Stimulated activated CD8-positive, alpha-beta memory T cell treated with anti-CD3 and anti-CD28 coated beads, Interleukin-12 subunit alpha, Interleukin-12 subunit beta, amount 100 ng/mL, for 4 hours (primary cell): ENCODE results near the gene PCDHGC4.

ENCODE experiments used
- DNase-seq: peaks from one replicate; pipeline ENCODE4 v3.0.0-alpha.2; 2020; ENCODE audit warnings: low read depth

The PCDHGC4 gene

DNA sequence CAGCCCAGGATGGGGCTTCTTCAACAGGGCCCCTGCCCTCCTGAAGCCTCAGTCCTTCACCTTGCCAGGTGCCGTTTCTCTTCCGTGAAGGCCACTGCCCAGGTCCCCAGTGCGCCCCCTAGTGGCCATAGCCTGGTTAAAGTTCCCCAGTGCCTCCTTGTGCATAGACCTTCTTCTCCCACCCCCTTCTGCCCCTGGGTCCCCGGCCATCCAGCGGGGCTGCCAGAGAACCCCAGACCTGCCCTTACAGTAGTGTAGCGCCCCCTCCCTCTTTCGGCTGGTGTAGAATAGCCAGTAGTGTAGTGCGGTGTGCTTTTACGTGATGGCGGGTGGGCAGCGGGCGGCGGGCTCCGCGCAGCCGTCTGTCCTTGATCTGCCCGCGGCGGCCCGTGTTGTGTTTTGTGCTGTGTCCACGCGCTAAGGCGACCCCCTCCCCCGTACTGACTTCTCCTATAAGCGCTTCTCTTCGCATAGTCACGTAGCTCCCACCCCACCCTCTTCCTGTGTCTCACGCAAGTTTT lies 27.6 kb downstream of the PCDHGC4 start:
- peak; percentile 55 for DNase-seq

DNA sequence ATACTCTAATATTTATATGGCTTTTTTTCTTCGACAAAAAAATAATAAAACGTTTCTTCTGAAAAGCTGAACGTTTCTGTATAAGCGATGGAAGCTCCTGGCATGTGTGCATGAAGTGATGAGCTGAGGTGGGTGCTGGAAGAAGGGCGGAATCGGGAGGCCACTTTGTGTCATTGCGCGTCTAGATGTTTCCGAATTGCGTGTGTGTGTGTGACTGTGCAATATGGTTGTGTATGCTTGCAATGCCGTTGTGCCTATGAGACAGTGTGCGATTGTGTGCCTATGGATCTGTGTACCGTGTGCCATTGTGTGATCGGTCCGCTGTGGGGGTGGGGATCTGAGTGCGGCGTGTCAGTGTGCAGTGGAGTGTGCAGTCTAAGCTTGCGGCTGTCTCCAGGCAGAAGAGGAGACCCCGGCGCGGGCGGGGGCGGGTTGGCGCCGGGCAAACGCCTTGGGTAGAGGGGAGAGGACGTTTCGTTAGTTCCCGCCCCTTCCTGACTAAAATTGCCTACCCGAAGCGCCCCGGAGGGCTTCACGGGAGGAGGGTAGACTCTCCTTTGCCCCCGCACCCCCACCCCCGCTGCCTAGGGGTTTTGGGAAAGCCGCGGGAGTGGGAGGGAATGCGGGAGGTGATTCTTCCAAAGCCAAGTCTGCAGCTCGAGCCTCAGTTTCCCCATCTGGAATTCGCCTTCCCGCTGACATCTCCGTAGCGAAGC lies 28.2 kb downstream of the PCDHGC4 start:
- DNase-seq: no peak

DNA sequence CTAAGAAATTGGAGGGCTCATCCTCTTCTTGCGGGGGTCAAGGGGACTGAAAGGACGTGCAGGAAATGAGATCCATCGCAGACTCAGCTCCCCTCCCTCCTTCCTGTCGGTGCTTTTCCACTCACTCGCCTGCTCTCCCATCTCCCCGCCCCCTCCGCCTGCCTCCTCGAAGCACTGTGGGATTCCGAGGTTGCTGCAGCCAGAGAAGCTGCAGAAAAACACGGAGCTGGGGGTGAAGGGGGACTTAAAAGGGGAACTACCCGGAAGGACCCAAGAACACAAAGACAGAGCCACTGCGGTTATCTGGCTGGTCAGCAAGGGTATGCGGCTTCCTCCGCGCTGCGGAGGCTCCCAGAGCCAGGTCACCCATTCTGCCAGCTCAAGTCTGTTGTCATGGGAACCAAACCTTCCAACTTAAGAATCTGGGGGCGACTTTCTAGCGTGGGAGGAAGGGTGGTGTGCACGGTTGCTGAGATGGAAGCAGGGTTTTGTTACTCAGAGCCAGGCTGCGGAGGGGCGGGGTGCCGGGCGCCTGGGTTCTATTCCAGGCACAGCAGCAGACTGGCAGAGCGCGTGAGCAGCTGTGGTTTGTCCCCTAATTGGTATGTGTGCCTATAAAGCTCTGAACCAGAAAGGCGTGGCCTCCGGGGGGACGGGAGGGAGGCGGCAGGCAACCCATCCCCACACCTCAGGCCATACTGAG lies 28.9 kb downstream of the PCDHGC4 start:
- peak; percentile 58 for DNase-seq

DNA sequence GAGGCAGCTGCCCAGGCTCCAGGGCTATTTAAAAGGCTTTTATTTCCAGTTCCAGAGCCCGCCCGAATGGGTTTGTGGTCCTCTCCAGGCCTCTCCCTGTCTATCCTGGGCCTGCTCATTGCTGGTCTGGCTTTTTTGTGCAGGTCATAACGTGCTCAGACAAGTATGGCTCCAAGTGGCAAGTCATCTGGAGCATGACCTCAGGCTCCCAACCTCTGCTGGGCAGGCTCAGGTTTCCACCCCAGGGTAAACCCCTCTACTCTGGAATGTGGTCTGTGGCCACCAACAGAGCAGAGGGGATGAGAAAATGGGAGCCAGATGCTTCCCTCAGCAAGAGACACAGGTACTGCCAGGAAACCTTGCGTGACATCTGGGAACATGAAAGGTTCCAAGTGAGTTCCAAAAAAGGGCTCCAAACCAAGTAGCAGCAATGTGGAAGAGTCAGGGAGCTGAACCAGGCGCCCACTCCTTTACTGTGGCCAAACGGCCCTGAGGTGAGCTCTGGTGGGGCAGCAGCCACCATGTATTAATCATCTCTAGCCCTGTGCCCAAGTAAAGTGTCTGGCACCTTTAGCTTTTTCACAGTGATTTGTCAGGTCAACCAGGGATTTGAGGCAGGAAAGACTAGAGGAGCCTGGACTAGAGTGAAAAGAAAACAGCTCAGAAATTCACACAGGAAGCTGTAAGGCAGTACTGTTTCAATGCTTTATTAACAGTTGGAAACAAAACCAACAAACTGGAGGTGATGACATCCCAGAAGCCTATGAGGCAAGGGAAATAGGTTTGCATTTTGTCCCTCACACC lies 29.7 kb downstream of the PCDHGC4 start:
- DNase-seq: no peak

DNA sequence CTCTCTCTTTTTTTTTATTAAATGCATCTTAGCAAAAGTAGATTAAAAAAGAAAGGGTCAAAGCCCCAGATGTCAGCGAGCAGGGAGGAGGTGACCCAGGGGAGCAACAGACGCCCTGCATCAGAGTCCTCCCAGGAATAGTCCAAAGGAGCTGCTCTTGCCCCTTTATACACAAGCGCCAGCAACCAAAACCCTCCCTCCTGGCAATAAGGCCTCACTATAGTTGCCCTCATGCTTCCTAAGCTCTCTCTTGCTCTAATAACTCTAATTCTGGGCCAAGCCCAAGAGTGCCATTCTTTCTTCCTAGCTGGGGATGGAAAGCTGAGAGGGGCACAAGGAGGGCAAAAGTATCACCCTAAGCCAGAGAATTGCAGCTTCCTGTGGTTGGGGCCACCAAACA lies 30.3 kb downstream of the PCDHGC4 start:
- no peak for DNase-seq

DNA sequence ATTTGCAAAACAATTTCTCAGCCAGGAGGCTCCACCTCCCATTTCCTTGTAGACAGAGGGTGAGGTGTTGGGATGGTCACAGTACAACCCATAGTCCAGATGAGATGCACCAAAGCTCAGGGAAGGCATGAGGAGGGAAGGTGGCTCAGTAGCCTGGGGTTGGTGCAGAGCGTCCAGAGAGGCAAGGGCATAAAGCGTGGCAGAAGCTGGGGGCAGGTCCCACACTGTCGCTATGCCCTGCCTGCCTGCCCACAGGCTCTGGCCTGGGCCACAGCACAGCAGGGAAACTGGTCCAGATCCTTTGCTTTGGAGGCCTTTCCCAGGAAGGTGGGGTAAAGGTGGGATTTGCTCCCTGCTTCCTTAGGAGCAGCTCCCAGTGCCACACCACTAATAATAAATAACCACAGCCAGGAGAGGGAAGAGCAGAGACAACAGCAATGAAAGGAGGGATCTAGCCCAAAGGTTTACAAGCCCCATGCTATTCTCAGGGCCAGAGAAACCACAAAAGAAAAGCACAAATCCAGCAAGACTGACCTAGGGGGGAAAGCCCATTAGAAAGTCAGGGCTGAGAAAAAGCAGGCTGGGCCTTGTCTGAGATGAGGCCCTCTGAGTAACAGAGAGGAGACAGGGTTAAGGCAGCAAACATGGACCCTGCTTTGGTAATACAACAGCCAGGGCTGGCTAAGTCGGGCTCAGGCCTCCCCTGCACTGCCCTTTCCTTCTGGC lies 31.3 kb downstream of the PCDHGC4 start:
- no peak for DNase-seq

DNA sequence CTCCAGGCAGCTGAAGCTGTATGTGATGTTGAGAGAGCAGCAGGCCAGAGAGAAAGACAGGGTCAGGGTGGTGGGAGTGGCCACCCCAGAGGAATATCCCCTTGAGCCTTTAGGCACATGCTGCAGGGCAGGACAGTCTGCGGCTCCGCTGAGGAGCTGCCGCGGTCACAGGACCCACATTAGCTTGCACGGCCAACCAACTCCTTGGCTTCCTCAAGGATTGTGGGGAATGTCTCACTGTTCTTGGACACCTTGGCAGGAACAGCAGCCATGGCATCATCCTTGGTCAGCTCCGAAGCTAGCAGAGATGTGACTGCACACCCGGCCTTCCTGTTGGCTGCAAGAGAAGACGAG lies 31.8 kb downstream of the PCDHGC4 start:
- DNase-seq: no peak

- no peak for DNase-seq
These were observed 32.5 kb downstream of the PCDHGC4 start for GRCh38 chr5:141517312-141517711.

DNA sequence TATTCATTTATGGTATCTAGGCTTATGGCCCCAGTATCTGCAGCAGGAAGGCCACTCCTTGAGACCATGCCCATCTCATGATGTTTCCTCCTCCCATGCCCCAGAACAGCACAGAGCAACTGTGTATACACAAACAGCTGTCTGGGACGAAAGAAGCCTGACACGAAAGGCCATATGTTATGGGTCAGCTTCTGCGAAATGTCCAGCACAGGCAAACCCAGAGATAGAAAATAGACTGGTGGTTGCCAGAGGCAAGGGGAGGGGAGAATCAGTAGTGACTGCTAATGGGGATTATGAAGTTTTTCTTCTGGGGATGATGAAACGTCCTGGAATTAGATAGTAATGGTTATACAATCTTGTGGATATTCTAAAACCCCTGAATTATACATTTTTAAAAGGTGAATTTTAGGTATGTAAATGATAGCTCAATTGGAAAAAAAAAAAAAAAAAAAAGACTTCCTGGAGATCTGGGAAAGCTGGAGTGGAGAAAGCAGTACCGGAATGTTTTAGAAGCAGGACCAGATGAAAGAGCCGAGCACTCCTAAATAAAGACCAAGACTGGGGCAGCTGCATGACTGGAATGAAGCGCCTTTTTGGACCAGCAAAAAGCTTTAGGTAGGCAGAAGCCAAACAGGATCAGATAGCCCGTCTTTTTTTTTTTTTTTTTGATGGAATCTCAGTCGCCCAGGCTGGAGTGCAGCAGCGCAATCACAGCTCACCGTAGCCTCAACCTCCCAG lies 33.2 kb downstream of the PCDHGC4 start:
- no peak for DNase-seq

- DNase-seq: no peak
These were observed 33.8 kb downstream of the PCDHGC4 start for GRCh38 chr5:141518618-141519015.

DNA sequence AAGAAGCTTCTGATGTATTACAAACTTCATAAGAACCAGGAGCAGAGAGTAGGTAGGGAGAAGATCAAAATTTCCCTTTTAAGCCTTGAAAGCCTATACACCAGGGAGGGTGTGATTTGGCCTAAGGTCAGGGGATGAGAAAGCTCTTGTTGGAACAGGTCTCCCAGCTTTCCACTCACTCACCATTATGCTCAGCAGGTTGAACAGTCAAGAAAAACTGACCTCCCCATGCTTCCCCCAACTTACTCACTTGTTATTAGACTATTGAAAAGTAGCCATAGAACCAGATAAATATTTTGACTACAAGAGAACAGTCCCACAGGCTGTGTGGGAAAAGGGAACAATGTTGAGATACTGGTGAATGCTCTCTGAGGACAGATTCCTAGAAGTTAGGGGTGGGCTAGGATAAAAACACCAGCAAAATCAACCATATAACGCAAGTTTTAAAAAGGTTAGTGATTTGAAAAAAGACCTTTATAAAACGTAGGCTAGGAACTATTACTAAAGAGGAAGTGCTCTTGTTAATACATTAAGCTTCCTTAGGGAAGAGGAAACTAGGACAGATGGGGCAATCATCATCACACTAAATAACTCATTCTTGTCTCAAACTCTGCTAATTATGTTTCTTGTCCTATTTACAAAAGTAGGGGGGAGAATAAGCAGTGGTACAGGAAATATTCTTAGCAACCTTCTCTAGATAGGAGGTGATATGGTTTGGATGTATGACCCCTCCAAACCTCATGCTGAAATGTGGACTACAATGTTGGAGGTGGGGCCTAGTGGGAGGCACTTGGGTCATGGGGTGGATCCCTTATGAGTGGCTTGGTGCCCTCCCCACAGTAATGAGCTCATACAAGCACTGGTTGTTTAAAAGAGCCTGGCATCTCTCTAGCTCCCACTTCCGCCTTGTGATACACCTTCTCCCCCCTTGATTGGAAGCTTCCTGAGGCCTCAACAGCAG lies 35.1 kb downstream of the PCDHGC4 start:
- no peak for DNase-seq

GRCh38 chr5:141521244-141521781 lies 36.5 kb downstream of the PCDHGC4 start:
- DNase-seq: no peak

DNA sequence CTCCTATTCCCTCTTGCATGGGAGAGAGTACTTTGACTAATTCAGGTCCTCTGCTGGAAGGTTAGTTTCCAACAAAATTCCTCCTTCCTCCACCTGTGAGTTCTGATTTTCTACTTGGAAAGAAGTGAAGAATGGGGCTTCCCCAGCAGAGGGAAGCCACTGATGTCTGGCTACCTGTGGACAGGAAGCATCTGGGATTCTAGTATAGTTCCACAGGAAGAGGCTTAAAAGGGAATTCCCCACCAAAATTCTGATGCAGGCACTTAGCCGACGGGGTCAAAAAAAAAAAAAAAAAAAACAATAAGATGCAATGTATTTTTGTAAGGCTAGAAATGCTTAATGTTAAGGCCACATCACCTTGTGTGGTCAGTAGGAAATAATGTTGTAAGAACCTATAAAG lies 37.5 kb downstream of the PCDHGC4 start:
- no peak for DNase-seq

DNA sequence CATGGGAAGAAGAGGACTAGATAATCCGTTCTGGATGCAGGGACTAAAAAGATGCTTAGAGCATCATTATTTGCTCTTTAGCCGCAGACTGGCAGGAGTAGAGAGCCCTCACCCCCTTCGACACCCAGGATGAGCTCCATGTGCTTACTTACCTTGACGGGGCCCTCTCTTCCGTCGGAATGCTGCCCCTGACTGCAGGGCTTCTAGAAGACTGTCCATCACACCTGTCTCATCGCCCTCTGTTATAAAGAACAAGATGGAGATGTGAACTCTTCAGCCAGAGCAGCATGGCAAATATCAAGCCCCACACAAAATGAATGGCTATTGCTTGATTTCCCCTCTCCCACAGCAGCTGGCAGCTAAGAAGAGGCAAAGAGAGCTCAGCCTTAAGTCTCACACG lies 39.2 kb downstream of the PCDHGC4 start:
- no peak for DNase-seq

GRCh38 chr5:141524604-141525597 lies 40.1 kb downstream of the PCDHGC4 start:
- DNase-seq: no peak

DNA sequence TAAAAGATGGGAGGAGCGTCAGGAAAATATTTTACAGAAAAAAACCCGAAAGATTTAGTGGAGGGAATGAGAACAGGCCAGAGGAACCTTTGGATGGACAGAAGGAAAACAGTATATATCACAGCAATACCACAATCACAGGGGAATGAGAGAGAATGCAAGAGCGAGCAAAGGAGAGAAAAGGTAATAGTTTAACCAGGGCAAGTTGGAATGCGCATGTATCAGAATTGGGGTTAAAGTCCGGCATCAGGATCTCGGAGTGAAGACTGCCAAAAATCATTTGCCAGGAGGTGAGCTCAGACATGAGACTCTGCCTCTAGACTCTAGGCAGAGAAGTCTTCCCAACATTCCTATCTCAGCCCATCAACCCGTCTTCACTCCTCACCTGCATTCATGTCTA lies 40.8 kb downstream of the PCDHGC4 start:
- no peak for DNase-seq

- DNase-seq: no peak
These were observed 42.6 kb downstream of the PCDHGC4 start for GRCh38 chr5:141527426-141527825.

- DNase-seq: no peak
These were observed 43.6 kb downstream of the PCDHGC4 start for GRCh38 chr5:141528291-141528984.
